HFFc6 (cell line): ENCODE results near the gene COA6. TPM values are rescaled to one million over a fixed set of nuclear protein-coding genes. Genes with fewer than 3 reads are reported as not detected.
"Not testable (repeated sequence)": the region's sequence is repeated elsewhere in the genome, so short reads cannot be mapped to it uniquely, and the experiment has no call there.

Experiments used
- DNase-seq: peaks from one replicate; pipeline ENCODE4 v3.0.0-alpha.2; 2018
- H3K27ac Mint-ChIP-seq: 2 replicates; pipeline ENCODE4 v1.8.0; 2020; ENCODE audit warnings: mild to moderate bottlenecking, mixed read lengths
- H3K27me3 Mint-ChIP-seq: 2 replicates; pipeline ENCODE4 v1.8.0; 2021; ENCODE audit warnings: mild to moderate bottlenecking, moderate library complexity, mixed read lengths; ENCODE audit not compliant: insufficient read depth
- H3K36me3 Mint-ChIP-seq: 2 replicates; pipeline ENCODE4 v1.8.0; 2021; ENCODE audit warnings: low read depth, mixed read lengths
- H3K4me1 Mint-ChIP-seq: 2 replicates; pipeline ENCODE4 v1.8.0; 2020; ENCODE audit warnings: low read depth, mixed read lengths
- H3K4me3 Mint-ChIP-seq: 2 replicates; pipeline ENCODE4 v1.8.0; 2020; ENCODE audit warnings: mild to moderate bottlenecking, moderate library complexity, mixed read lengths
- H3K9me3 Mint-ChIP-seq: 2 replicates; pipeline ENCODE4 v1.8.0; 2020; ENCODE audit warnings: mild to moderate bottlenecking, mixed read lengths
- CTCF ChIP-seq: fragments of 200-600 bp; sonication (generic); IDR thresholded peaks from 2 replicates; pipeline ENCODE4 v1.5.0; 2021; ENCODE audit warnings: antibody characterized with exemption, mild to moderate bottlenecking
- total RNA-seq, 6 experiments: library from RNA; stranded (reverse); fragmentation: NEBNext Ultra II Directional; extraction: Animal tissue kit (Norgen Biotek cat#: 25700); gene quantifications; 2 replicates in 1 of 6; 3 replicates in 5 of 6; pipeline ENCODE4 v1.2.3, GENCODE V29; 2021

Gene COA6
- total RNA-seq, 6 experiments from 2014 or later: 23.2 to 33.5 (median 29.0) TPM

- Mint-ChIP-seq H3K4me3 (no peak overlapping the region), H3K36me3 (no peaks in the 10 kb centered on the region; the same call in 1 of the 2 replicates), H3K9me3 (peaks cover 15% of the 10 kb centered on the region)
Observed at GRCh38 chr1:234340528-234340927, 32.7 kb upstream of the COA6 start.

GRCh38 chr1:234342774-234343173 lies 30.5 kb upstream of the COA6 start:
- Mint-ChIP-seq H3K4me3 (no peak overlapping the region), H3K27me3 (peaks cover 2% of the 10 kb centered on the region; the same call in 1 of the 2 replicates), H3K9me3 (no peaks in the 10 kb centered on the region), H3K27ac (no peak overlapping the region), H3K36me3 (no peaks in the 10 kb centered on the region), H3K4me1 (no peaks in the 10 kb centered on the region)
- TF ChIP-seq CTCF: no peak
- no peak for DNase-seq

More at GRCh38 chr1:234340528-234340927, 32.7 kb upstream of the COA6 start:
- no peak for DNase-seq
- Mint-ChIP-seq H3K27me3 (no peaks in the 10 kb centered on the region; the same call in 1 of the 2 replicates), H3K4me1 (no peaks in the 10 kb centered on the region), H3K27ac (no peak overlapping the region)
- no peak for TF ChIP-seq CTCF

- no peak overlapping the region for H3K27ac Mint-ChIP-seq
- H3K4me3 Mint-ChIP-seq: no peak overlapping the region
- no peaks in the 10 kb centered on the region for H3K9me3 Mint-ChIP-seq
- H3K4me1 Mint-ChIP-seq: no peaks in the 10 kb centered on the region
- no peak for TF ChIP-seq CTCF
- peaks cover 2% of the 10 kb centered on the region for H3K27me3 Mint-ChIP-seq
- no peaks in the 10 kb centered on the region for H3K36me3 Mint-ChIP-seq
- no peak for DNase-seq
Observed at GRCh38 chr1:234345237-234345636, 28.0 kb upstream of the COA6 start.

GRCh38 chr1:234348964-234349363 lies 24.3 kb upstream of the COA6 start:
- no peak for TF ChIP-seq CTCF
- no peaks in the 10 kb centered on the region for H3K4me1 Mint-ChIP-seq
- H3K4me3 Mint-ChIP-seq: no peak overlapping the region
- DNase-seq: no peak
- H3K27me3 Mint-ChIP-seq: peaks cover 6% of the 10 kb centered on the region
- H3K36me3 Mint-ChIP-seq: no peaks in the 10 kb centered on the region
- no peaks in the 10 kb centered on the region for H3K9me3 Mint-ChIP-seq
- H3K27ac Mint-ChIP-seq: no peak overlapping the region

- Mint-ChIP-seq H3K4me1 (no peaks in the 10 kb centered on the region), H3K27ac (no peak overlapping the region), H3K36me3 (no peaks in the 10 kb centered on the region), H3K4me3 (no peak overlapping the region), H3K27me3 (peaks cover 16% of the 10 kb centered on the region), H3K9me3 (no peaks in the 10 kb centered on the region)
- no peak for DNase-seq
- no peak for TF ChIP-seq CTCF
Observed at GRCh38 chr1:234355782-234356510, 17.3 kb upstream of the COA6 start.

- H3K4me3 Mint-ChIP-seq, H3K27ac Mint-ChIP-seq, H3K36me3 Mint-ChIP-seq, H3K4me1 Mint-ChIP-seq, H3K9me3 Mint-ChIP-seq, DNase-seq: not testable (repeated sequence)
- peaks cover 16% of the 10 kb centered on the region for H3K27me3 Mint-ChIP-seq
Observed at GRCh38 chr1:234356615-234357269, 16.5 kb upstream of the COA6 start.
